Left lung (tissue), 10 donors: ENCODE data around the gene AMHR2. TPM values are rescaled to one million over a fixed set of nuclear protein-coding genes. Genes with fewer than 3 reads are reported as not detected.
A peak's percentile ranks its signal among the peaks of the same experiment; 100 is the strongest.
"Not testable (repeated sequence)": the region's sequence is repeated elsewhere in the genome, so short reads cannot be mapped to it uniquely, and the experiment has no call there.

Experiments used
- ATAC-seq: fragments of 200-7000 bp; cut with Tn5 transposase; one replicate; pipeline ENCODE4 v1.9.1; 2020; ENCODE audit warnings: moderate library complexity
- DNase-seq, 4 donors: peaks; one replicate each; pipeline ENCODE4 v3.0.0-alpha.2; 2013 to 2020
- H3K27ac ChIP-seq, 2 donors: fragments of 200-600 bp; sonication (generic) in 1 of 2; one replicate each; pipeline versions ENCODE4 v1.5.0 to v1.8.0; 2020 to 2021
- H3K27me3 ChIP-seq, 2 donors: fragments of 200-600 bp; sonication (generic) in 1 of 2; one replicate each; pipeline versions ENCODE4 v1.5.0 to v1.8.0; 2020 to 2021
- H3K36me3 ChIP-seq, 2 donors: fragments of 200-600 bp; sonication (generic) in 1 of 2; one replicate each; pipeline versions ENCODE4 v1.5.0 to v1.8.0; 2020 to 2021
- H3K4me1 ChIP-seq, 2 donors: fragments of 200-600 bp; one replicate each; pipeline ENCODE4 v1.8.0; 2021
- H3K4me3 ChIP-seq, 2 donors: fragments of 200-600 bp; sonication (generic) in 1 of 2; one replicate each; pipeline versions ENCODE4 v1.5.0 to v1.8.0; 2020 to 2021; ENCODE audit warnings: mild to moderate bottlenecking in 1 of 2
- H3K9me3 ChIP-seq, 2 donors: fragments of 200-600 bp; sonication (generic) in 1 of 2; one replicate each; pipeline versions ENCODE4 v1.5.0 to v1.8.0; 2020 to 2021
- intact Hi-C, 2 donors: fragments of 100-400 bp; cut with DNase I; formaldehyde crosslinking; loops; one replicate each; pipeline versions ENCODE4 v1.11.2 to v1.14.2; 2022
- polyA plus RNA-seq, 6 donors: library from polyadenylated mRNA; unstranded; fragments of 120-200 nt; gene quantifications; one replicate each; pipeline ENCODE4 v1.2.1, GENCODE V29; 2013; ENCODE audit not compliant: insufficient read length in 6 of 6
- total RNA-seq, 2 donors: library from RNA; stranded (reverse); fragmentation: NEBNext Ultra II Directional; extraction: Animal tissue kit (Norgen Biotek cat#: 25700); gene quantifications; one replicate each; pipeline ENCODE4 v1.2.1, GENCODE V29; 2021
- TF ChIP-seq, protein P1 (sequence below), 2 donors: fragments of 200-600 bp; sonication (generic) in 1 of 2; IDR thresholded peaks; one replicate each; pipeline versions ENCODE4 v1.5.0 to v1.8.0; 2021; ENCODE audit warnings: antibody characterized with exemption in 2 of 2
- donor health status: DM: no; HTN: yes; CAD: no.
- donor health status: DM: no; HTN: no; CAD: no.

AMHR2 gene
- total and polyA plus RNA-seq, 8 donors = 0.18 to 3.7 (median 3.3) TPM; not detected in 1

DNA sequence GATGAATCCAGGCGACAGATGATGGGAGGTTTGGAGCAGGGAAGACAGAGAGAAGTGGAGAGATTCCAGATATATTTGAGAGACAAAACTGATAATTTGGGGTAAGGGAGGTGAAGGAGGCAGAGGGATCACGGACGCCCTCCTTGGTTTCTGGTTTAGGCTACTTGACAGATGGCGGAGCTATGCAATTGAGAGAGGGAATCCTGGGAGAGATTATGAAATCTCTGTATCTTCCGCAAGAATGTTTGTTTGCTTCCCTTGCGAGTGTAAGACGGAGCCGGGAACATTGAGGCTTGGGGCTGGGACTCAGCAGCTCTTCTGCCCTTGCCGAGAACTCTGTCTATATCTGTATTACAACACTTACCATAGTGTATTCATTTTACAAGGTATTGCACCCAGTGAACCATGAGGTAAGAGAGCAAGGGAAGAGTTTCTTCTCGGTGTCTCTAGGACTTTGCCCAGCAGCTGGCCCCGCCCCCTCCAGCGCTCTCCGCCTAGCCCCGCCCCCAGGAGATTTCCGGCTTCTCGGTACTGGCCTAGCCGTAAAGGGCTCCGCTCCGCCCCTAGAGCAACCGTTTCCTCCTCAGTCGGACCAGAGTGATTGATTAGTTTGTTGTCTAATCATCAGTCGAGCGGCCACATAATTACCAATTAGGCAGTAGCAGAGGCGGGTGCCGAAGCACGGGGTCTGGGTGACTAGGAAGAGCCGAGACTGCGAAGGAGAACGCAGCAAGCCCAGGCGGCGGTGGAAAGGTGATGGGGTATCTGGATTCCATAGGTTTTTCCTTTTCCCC is 17.6 kb downstream of the AMHR2 start, which contains the start of gene PRR13:
PRR13 (plus strand) TSS at position 695 of the 794 bp plus-strand sequence. CDS start 981 bp downstream, outside the sequence.
- intact Hi-C loops = no loop called here
- Histone ChIP-seq H3K27ac (peak within 1 kb of the TSS; percentile 95 to 98), H3K36me3 (peaks cover 0 to 28% of the 10 kb centered on the region in 2 donors), H3K4me3 (peak within 1 kb of the TSS; percentile 74 to 94), H3K27me3 (no peaks in the 10 kb centered on the region), H3K9me3 (no peaks in the 10 kb centered on the region), H3K4me1 (peaks cover 15 to 38% of the 10 kb centered on the region in 2 donors)
- peak; percentile 98 for ATAC-seq
- DNase-seq = peak; percentile 96 to 99 (median 98)
- TF ChIP-seq, protein P1, sequence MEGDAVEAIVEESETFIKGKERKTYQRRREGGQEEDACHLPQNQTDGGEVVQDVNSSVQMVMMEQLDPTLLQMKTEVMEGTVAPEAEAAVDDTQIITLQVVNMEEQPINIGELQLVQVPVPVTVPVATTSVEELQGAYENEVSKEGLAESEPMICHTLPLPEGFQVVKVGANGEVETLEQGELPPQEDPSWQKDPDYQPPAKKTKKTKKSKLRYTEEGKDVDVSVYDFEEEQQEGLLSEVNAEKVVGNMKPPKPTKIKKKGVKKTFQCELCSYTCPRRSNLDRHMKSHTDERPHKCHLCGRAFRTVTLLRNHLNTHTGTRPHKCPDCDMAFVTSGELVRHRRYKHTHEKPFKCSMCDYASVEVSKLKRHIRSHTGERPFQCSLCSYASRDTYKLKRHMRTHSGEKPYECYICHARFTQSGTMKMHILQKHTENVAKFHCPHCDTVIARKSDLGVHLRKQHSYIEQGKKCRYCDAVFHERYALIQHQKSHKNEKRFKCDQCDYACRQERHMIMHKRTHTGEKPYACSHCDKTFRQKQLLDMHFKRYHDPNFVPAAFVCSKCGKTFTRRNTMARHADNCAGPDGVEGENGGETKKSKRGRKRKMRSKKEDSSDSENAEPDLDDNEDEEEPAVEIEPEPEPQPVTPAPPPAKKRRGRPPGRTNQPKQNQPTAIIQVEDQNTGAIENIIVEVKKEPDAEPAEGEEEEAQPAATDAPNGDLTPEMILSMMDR (IDR thresholded peaks at IDR 0.05) = no peak

DNA sequence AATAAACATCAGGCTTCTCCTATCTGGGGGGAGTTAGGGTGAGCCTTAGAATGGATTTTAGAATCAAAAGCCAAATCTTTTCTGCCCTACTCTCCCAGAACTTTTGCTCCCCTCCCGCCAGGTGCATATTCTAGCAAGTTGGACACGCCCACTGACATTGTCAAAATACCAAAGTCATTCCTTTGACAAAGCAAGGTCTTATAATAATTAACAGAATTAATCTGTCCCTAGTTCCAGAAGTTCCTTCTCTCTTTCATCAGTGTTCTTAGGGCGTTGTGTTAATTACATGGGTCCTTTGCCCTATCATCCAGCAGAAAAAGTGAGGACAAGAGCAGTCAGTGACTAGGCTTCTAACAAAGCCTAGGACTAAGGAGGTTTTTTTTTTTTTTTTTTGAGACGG is 20.3 kb downstream of the AMHR2 start:
- DNase-seq (no peak), ATAC-seq (no peak)
- H3K9me3 ChIP-seq = no peaks in the 10 kb centered on the region
- peaks cover 15 to 38% of the 10 kb centered on the region in 2 donors for H3K4me1 ChIP-seq
- intact Hi-C loops = no loop called here
- no peak overlapping the region for H3K27ac ChIP-seq
- H3K27me3 ChIP-seq = no peaks in the 10 kb centered on the region
- no peak overlapping the region for H3K4me3 ChIP-seq
- H3K36me3 ChIP-seq = peaks cover 0 to 55% of the 10 kb centered on the region in 2 donors
- TF ChIP-seq, protein P1 (IDR thresholded peaks at IDR 0.05) = no peak

DNA sequence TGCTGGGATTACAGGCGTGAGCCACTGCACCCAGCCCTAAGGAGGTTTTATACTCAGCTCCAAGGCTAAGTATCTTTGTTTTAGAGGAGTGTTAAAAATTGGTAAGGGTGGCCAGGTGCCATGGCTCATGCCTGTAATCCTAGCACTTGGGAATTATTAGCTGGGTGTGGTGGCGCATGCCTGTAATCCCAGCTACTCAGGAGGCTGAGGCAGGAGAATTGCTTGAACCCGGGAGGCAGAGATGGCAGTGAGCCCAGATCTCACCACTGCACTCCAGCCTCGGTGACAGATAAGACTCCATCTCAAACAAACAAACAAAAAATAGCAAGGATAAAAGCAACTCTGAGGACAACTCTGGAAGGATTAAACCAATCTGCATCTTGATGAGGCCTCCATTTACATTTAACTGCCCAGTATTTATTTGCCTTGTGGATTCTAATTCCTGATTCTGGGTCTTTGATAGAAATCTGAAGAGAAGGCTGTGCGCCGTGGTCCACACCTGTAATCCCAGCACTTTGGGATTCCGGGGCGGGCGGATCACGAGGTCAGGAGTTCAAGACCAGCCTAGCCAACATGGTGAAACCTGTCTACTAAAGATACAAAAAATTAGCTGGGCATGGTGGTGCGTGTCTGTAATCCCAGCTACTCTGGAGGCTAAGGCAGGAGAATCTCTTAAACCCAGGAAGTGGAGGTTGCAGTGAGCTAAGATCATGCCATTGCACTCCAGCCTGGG is 21.1 kb downstream of the AMHR2 start:
- intact Hi-C loops, H3K4me3 ChIP-seq, H3K9me3 ChIP-seq, H3K27ac ChIP-seq, H3K27me3 ChIP-seq, ATAC-seq: not testable (repeated sequence)
- DNase-seq = peak in 1 of 4 donors; percentile 6
- peaks cover 15 to 38% of the 10 kb centered on the region in 2 donors for H3K4me1 ChIP-seq
- H3K36me3 ChIP-seq = peaks cover 0 to 55% of the 10 kb centered on the region in 2 donors

DNA sequence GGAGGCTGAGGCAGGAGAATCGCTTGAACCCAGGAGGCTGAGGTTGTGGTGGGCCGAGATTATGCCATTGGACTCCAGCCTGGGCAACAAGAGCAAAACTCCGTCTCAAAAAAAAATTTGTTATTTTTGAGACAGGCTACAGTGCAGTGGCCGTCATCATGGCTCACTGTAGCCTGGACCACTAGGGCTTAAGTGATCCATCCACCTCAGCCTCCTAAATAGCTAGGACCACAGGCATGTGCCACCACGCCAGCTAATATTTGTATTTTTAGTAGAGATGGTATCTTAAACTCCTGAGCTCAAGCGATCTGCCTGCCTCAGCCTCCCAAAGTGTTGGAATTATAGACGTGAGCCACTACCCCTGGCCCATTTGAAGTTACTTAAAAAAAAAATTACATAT is 27.3 kb downstream of the AMHR2 start:
- TF ChIP-seq, protein P1 (IDR thresholded peaks at IDR 0.05) = no peak
- intact Hi-C loops = no loop called here
- H3K36me3 ChIP-seq = peaks cover 0 to 52% of the 10 kb centered on the region in 2 donors
- H3K4me3 ChIP-seq = no peak overlapping the region
- H3K4me1 ChIP-seq = peaks cover 14 to 34% of the 10 kb centered on the region in 2 donors
- H3K27ac ChIP-seq = peak overlapping the region in 1 of 2 donors; percentile 94
- H3K9me3 ChIP-seq = no peaks in the 10 kb centered on the region
- no peak for DNase-seq
- no peaks in the 10 kb centered on the region for H3K27me3 ChIP-seq
- ATAC-seq = no peak

DNA sequence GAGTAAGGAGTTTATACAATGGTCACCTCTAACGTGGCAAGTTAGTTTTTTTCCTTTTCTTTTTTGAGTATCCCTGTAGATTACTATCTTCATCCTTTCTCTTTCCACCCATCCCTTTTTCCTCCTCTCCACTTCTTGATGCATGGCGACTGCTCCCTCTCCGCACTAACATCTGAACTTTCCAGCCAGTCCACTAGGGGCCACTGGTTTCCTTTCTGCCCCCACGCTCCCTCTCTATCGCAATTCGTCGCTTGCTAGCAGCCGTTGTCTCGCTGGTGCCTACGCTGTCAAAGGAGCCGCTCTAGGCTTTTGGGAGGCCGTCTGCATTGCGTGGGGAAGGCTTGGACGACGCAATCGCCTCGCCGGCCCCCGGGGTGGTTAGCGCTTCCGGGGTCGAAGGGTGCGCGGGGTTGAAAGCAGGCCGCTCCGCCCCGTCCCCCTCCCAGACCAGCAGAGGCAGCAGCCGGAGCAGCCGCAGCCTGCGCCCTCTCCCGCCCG is 28.1 kb downstream of the AMHR2 start, which contains the start of gene PCBP2:
PCBP2 (plus strand) TSS at position 442 of the 498 bp plus-strand sequence. CDS start 2,699 bp downstream, outside the sequence.
- H3K4me1 ChIP-seq = peaks cover 14 to 33% of the 10 kb centered on the region in 2 donors
- intact Hi-C loops = no loop called here
- no peaks in the 10 kb centered on the region for H3K27me3 ChIP-seq
- H3K27ac ChIP-seq = peak within 1 kb of the TSS; percentile 92 to 94
- H3K9me3 ChIP-seq = no peaks in the 10 kb centered on the region
- DNase-seq (peak; percentile 98 to 99 (median 98)), ATAC-seq (peak; percentile 94)
- TF ChIP-seq, protein P1 (IDR thresholded peaks at IDR 0.05) = peak; percentile 82 to 89
- peaks cover 2 to 52% of the 10 kb centered on the region in 2 donors for H3K36me3 ChIP-seq
- peak within 1 kb of the TSS; percentile 54 to 69 for H3K4me3 ChIP-seq
